NCI-H1436 (cell line): ENCODE data around the gene ARHGAP30.
"Not testable (repeated sequence)": the region's sequence is repeated elsewhere in the genome, so short reads cannot be mapped to it uniquely, and the experiment has no call there.

Experiments used
- DNase-seq: peaks from one replicate; lab custom pipeline; 2025; lab: John Stamatoyannopoulos, UW

Gene ARHGAP30

DNA sequence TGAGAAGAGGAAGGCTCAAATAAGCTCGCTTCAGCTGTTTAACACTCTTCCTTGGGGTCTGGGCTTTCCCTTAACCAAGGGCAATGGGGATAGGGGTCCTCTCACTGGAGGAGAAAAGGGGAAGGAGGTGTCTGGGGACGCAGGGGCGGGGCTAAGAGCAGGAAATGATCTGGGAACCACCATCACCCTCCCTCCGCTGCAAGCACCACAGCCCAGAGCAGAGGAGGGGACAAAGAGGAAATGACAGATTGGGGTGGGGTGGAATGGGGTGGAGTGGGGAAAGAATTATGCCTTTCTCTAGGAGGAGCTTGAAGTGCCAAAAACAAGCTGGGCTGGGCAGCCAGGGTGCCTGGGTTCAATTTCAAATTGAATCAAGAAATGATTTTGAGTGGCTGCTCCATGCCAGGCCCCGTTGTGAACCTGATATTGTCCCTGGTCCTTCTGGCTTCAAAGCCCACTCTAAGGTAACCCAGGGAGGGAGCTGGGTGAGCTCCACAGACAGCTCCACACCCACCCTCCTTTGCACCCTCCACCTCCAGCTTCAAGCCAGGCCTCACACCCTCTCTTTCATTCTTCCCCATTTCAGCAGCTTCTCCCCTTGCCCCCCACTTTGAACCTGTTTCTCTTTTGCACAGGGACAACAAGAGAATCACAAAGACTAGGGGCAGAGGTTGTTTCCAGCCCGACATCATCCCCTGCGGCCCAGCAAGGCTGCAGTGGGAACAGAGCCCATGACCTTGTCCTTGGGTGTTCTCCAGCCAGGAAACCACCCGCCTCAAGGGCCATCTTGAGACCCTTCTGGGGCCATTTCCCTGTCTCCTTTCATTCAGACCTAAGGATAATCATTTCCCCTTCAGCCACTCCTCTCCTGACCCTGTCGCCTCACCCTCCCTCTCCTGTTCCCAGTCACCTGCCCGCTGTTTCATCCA lies 1.1 kb downstream of the ARHGAP30 start:
- no peak for DNase-seq

DNA sequence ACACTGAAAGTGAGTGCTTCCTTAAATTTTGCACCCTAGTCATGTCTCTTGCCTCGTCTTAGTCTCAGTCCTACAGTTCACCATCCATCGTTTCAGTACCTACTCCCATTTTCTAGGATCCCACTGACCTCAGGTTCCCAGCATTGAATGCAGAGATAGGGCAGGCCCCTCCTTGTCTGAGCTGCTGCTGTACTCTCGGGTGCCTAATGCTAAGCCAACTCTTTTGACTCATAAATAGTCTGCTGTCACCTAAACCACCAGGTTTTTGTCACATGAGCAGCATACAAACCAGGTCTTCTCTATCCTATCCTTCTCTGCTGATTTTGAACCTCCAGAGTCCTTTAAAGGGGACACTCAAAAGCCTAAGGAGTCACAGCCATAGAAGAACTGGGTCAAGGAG lies 3.0 kb downstream of the ARHGAP30 start:
- no peak for DNase-seq

DNA sequence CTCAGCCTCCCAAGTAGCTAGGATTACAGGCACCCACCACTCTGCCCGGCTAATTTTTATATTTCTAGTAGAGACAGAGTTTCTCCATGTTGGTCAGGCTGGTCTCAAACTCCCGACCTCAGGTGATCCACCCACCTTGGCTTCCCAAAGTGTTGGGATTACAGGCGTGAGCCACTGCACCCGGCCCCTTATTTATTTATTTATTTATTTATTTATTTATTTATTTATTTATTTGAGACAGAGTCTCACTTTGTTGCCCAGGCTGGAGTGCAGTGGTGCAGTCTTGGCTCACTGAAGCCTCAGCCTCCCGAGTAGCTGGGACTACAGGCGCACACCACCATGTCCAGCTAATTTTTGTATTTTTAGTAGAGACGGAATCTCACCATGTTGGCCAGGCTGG lies 4.0 kb downstream of the ARHGAP30 start:
- not testable (repeated sequence) for DNase-seq

DNA sequence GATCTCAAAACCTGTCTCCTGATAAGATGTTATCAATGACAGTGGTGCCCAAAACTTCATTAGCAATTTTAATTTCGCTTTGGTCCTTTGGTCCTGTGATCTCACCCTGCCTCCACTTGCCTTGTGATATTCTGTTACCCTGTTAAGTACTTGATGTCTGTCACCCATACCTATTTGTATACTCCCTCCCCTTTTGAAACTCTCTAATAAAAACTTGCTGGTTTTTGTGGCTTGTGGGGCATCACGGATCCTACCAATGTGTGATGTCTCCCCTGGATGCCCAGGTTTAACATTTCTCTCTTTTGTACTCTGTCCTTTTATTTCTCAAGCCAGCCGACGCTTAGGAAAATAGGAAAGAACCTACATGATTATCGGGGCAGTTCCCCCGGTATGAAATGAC lies 5.8 kb downstream of the ARHGAP30 start:
- not testable (repeated sequence) for DNase-seq

DNA sequence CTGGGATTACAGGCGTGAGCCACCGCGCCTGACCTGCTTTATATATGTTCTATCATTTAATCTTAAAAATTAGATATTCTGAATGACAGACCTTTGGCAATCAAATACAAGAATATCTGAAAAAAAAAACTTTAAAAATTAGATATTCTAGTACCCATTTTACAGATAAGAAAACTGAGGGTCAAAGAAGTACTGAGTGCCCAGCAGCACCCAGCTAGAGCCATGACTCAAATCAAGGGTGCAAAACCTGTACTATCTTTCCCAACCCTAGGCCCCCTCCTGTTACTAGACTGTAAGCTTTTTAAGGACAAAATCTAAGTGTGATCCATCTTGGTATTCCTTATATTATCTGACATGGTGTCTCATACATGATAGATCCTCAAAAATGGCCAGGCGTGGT lies 8.3 kb downstream of the ARHGAP30 start:
- DNase-seq, result no peak

DNA sequence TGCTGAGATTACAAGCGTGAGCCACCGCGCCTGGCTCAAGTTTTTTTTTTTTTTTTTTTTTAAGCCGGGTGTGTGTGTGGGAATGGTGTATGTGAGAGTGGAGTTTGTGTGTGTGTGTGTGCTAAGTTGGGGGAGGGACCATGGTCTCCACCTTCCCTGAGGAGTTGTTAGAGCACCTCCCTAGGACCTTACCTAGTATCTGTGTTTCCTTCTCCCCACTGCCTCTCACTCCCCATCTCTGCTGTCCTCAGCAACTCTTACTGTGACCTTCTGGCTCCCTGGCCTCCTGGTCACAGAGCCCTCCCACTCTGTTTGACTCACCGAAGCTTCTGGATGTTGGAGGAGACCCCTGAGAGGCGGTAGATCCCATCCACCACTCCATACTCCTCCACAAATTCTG lies 10.4 kb downstream of the ARHGAP30 start:
- DNase-seq, result no peak

- DNase-seq, result no peak
Measured at GRCh38 chr1:161054805-161055204, 14.9 kb downstream of the ARHGAP30 start.

- DNase-seq, result no peak
Measured at GRCh38 chr1:161054232-161054631, 15.5 kb downstream of the ARHGAP30 start.

DNA sequence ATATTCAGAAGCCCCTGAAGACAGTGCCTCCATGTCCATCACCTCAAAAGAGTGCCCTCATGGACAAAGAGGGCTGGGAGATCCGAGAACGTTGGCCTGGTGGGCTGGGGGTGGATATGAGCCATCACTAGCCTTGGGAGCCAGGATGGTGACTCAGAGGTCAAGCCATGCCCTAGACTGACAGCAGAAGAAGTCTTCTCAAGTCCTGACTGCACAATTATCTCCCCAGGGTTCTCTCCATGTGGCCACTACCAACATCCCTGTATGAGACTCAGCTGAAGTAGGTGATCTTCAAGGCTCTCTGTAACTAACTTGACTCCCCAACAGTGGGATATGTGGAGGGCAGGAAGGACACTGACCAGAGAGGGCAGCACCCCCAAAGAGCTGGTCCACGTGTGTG lies 16.8 kb downstream of the ARHGAP30 start:
- DNase-seq, result no peak

- DNase-seq, result no peak
Measured at GRCh38 chr1:161051219-161051618, 18.5 kb downstream of the ARHGAP30 start.

GRCh38 chr1:161048949-161049722 lies 20.6 kb downstream of the ARHGAP30 start:
- no peak for DNase-seq

GRCh38 chr1:161047436-161048420 lies 22.0 kb downstream of the ARHGAP30 start:
- no peak for DNase-seq

DNA sequence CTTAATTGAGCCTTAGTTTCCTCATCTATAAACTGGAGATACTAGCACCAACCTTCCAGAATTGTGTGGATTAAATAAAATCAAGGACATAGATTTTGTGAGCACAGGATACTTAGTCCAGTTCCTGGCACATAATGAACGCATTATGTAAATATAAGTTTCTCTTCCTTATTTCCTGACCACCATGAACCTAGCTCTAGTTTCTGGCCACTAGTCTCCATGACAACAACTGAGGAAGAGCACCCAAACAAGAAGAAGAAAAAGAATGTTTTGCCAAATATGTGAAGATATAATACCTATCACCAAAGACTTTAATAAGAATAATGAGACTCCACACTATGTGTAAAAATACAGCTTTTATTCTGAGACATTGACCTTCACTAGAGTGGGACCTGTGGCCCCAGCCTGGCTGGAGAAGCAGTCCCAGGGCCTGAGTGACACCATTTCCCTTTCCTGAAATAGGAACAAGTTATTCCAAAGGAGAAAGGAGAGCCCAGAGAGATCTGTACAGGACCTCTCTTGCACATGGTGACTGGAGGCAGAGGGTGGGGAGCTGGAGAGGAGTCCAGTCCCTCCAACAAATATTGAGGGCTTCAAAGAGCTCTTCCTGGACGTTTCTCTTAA lies 23.0 kb downstream of the ARHGAP30 start:
- DNase-seq, result no peak

DNA sequence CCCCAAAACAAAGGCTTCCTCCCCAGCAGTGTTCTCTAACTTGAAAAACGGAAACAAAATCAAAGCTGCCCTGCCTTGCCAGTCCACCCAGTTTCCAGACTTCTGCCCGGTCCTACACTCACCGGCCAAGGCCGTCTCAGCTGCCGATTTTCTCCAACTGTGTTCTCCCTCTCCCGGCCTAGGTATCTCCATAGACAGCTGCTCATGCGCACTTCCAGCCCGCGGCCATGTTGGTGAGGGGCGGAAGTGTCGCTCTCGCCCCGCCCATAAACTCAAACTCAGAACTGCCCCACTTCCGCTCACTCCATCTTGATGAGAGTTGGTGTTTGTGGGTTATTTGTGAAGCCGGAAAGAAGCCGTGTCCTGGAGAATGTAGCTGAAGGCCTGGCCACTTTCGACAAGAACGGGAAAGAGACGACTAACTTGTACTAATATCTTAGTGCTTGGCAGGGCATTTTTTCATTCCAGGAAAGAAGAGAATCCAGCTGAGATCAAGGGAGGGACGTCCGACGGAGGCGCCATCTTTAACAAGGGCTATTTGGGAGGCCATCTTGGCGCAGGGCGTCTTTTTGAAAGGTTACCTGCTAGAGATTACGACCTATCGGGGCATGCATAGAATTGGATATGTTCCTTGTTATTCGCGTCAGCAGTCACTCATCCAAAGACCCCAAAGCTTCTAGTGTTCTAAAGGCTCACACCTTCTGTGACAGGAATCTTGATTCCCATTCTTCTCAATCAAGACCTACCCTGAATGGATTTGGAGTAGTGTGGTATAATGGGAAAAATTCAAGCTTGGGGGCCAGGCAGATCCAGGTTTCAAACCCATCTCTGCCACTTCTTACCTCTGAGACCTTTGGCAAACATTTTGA lies 23.7 kb downstream of the ARHGAP30 start, which contains the start of gene USF1:
Gene USF1 (minus strand): TSS at position 242 of the 869 bp plus-strand sequence. CDS start 2,702 bp downstream, outside the sequence.
- peak; percentile 93 for DNase-seq

DNA sequence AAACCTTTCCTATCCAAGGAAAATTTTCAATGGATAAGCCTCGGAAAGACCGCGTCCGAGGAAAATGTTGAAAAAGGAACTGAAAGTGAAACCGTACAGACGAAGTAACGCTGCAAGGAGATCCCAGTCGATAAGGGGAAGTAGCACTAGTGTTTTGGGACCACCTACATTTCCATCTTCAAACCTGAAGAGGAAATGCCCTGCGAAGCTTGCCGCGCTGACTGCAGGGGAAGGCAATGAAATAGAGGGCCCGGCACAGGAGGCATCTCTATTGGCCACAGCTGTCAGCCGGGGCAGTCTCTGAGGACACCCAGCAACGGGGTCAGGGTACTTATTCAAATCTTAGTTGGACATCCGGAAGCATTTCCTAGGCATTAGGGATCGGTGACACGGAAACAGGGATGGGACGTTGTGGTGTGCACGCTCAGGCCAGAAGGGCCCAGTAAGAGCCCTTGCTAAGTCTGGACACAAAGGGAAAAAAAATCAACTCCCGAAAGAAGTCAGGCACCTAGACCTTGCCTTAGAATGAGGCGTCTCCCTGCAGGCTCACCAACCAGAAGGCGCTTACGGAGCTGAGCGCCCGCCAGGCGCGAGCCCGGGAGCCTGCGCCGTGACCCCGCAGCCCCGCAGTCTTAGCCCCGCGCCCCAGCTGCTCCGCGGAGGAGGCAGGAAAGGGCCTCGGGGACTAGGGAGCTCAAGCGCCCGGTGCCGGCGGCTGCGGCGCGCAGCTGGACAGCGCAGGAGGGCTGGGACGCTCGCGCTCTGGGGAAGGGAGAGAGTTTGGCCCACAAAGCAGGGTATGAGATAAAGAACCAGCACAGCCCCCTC lies 24.6 kb downstream of the ARHGAP30 start:
- DNase-seq, result no peak

DNA sequence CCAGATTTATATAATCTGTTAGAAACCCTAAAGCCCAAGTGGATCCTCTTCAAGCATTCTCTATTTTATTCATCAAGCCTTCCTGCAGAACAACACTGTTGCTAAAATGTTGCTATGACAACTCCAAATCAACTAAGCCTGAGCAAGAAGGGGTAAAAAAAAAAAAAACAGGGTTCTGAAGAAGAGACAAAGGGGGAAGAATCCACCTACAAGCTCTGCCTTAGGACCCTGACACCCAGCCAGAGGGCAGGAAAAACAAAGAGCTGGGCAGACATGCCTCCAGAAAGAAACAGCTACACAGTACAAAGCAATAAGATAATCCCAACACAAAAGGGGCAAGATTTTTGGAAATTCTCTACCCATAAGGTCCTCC lies 25.2 kb downstream of the ARHGAP30 start:
- DNase-seq, result no peak

- no peak for DNase-seq
Measured at GRCh38 chr1:161039546-161039945, 30.1 kb downstream of the ARHGAP30 start.

- no peak for DNase-seq
Measured at GRCh38 chr1:161039154-161039545, 30.5 kb downstream of the ARHGAP30 start.

DNA sequence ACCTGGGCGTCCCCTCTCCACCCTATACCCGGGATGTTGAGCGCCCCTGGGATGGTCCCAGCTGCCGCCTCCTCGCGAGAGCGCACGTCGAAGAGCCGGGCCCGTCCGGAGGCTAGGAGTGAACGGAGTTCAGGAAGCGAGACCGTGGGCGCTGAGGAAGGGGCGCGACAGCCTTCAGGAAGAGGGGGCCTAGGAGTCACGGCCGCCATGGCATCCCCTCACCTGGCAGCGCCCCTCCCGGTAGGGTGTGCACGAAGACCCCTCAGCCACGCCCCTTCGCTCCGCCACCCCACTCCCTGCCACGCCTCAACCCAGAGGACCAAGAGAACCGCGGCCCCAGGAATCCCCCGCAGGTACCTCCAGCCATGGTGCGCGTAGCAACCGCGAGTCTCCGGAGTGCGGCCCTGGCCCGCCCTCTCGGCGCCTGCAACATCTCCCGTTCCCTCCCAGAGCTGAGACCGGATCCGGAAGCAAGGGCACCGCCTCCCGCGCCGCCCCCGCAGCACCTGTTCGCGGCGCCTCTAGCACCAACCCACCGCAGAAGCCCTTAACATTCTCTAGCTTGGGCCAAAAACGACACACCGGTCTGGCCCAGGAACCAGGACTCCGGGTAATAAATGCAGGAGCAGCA lies 31.1 kb downstream of the ARHGAP30 start, which contains the start of gene TSTD1:
Gene TSTD1 (minus strand): TSS at position 442 of the 631 bp plus-strand sequence. CDS start 75 bp downstream, at position 367.
- peak; percentile 67 for DNase-seq
